ENCODE data around the gene SLC51A. TPM values are rescaled to one million over a fixed set of nuclear protein-coding genes. Genes with fewer than 3 reads are reported as not detected.

The SLC51A gene
- total RNA-seq, 2 experiments from 2014 or later = not detected

- Histone ChIP-seq H3K4me1 (ENCODE audit: insufficient read depth, low read length, poor library complexity, severe bottlenecking) (no peaks in the 10 kb centered on the region), H4K20me1 (ENCODE audit: insufficient read depth, low read length) (no peaks in the 10 kb centered on the region), H3K4me3 (ENCODE audit: low read depth, low read length, poor library complexity, severe bottlenecking) (no peak overlapping the region), H3K36me3 (ENCODE audit: insufficient read depth, low read length) (no peaks in the 10 kb centered on the region), H3K27ac (ENCODE audit: low read depth, low read length, poor library complexity, severe bottlenecking) (no peak overlapping the region), H3K9me2 (ENCODE audit: insufficient read depth, low read length) (no peaks in the 10 kb centered on the region), H3K9me3 (ENCODE audit: low read length) (no peaks in the 10 kb centered on the region), H2AFZ (ENCODE audit: low read length) (no peak overlapping the region), H3K79me2 (ENCODE audit: insufficient read depth, low read depth, low read length) (no peaks in the 10 kb centered on the region), H3K4me2 (ENCODE audit: low read length) (no peak overlapping the region)
- BruUV-seq (replicated peaks) = no TSS peak
- intact Hi-C loops (cut with micrococcal nuclease; ENCODE audit: unreplicated experiment) = no loop called here
- ChIA-PET CTCF (ENCODE audit: unreplicated experiment) (no interaction called here), POLR2A (no interaction called here)
- DNase-seq (ENCODE audit: low spot score) = no peak
- no peak for TF ChIP-seq CTCF (conservative IDR thresholded peaks at IDR 0.05; ENCODE audit: low read length)
- no peak for TF ChIP-seq EZH2phosphoT487 (IDR thresholded peaks at IDR 0.05; ENCODE audit: borderline replicate concordance, low read depth, low read length)
These were observed 22.4 kb upstream of the SLC51A start for GRCh38 chr3:196193736-196194541.

- ChIA-PET CTCF (ENCODE audit: unreplicated experiment) (no interaction called here), POLR2A (no interaction called here)
These were observed 21.8 kb upstream of the SLC51A start for GRCh38 chr3:196194542-196194915.

More at GRCh38 chr3:196194542-196194915, 21.8 kb upstream of the SLC51A start:
- H3K4me1 ChIP-seq (ENCODE audit: insufficient read depth, low read length, poor library complexity, severe bottlenecking) = no peaks in the 10 kb centered on the region
- no peak overlapping the region for H3K4me2 ChIP-seq (ENCODE audit: low read length)
- no peaks in the 10 kb centered on the region for H3K36me3 ChIP-seq (ENCODE audit: insufficient read depth, low read length)
- H3K4me3 ChIP-seq (ENCODE audit: low read depth, low read length, poor library complexity, severe bottlenecking) = no peak overlapping the region
- intact Hi-C loops (cut with micrococcal nuclease; ENCODE audit: unreplicated experiment) = no loop called here
- H3K27ac ChIP-seq (ENCODE audit: low read depth, low read length, poor library complexity, severe bottlenecking) = no peak overlapping the region
- no peaks in the 10 kb centered on the region for H3K9me2 ChIP-seq (ENCODE audit: insufficient read depth, low read length)
- no peaks in the 10 kb centered on the region for H3K79me2 ChIP-seq (ENCODE audit: insufficient read depth, low read depth, low read length)
- no TSS peak for BruUV-seq (replicated peaks)
- H2AFZ ChIP-seq (ENCODE audit: low read length) = no peak overlapping the region
- no peaks in the 10 kb centered on the region for H3K9me3 ChIP-seq (ENCODE audit: low read length)
- H4K20me1 ChIP-seq (ENCODE audit: insufficient read depth, low read length) = no peaks in the 10 kb centered on the region
- DNase-seq (ENCODE audit: low spot score) = no peak
- TF ChIP-seq CTCF (conservative IDR thresholded peaks at IDR 0.05; ENCODE audit: low read length) (no peak), EZH2phosphoT487 (IDR thresholded peaks at IDR 0.05; ENCODE audit: borderline replicate concordance, low read depth, low read length) (no peak)

All from OCI-LY7 (cell line).